ENCODE measurements around the gene NELL2. TPM values are rescaled to one million over a fixed set of nuclear protein-coding genes. Genes with fewer than 3 reads are reported as not detected.

NELL2 gene
- total RNA-seq, 2 donors from 2014 or later, result 0.63 to 6.0 TPM

DNA sequence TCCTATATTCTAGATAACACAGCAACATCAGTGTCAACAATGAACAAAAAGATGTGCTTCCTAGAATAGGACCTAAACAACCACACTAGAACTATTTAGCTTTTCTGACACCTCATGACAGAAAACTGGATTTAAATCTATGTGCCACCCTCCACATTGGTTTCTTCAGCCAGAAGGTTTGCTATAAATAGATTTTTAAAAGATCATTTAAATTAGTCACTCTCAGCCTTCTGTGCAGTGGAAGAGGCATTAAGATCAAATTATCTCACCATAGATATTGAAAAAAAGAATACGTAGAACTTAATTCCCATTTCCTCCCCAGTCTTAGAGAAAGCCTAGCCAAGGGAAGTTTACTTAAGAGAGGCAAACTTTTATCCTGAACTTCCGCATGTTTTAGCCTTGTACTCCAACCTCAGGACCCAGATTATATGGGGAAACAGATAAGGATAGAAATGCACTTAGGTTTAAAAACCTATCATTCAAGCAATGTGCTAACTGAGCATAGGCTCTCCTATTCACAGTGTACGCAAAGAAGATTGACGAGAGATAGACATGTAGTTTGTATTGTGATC lies 59.6 kb downstream of the NELL2 start:
- H3K36me3 ChIP-seq, result no peaks in the 10 kb centered on the region
- TF ChIP-seq, protein P1, sequence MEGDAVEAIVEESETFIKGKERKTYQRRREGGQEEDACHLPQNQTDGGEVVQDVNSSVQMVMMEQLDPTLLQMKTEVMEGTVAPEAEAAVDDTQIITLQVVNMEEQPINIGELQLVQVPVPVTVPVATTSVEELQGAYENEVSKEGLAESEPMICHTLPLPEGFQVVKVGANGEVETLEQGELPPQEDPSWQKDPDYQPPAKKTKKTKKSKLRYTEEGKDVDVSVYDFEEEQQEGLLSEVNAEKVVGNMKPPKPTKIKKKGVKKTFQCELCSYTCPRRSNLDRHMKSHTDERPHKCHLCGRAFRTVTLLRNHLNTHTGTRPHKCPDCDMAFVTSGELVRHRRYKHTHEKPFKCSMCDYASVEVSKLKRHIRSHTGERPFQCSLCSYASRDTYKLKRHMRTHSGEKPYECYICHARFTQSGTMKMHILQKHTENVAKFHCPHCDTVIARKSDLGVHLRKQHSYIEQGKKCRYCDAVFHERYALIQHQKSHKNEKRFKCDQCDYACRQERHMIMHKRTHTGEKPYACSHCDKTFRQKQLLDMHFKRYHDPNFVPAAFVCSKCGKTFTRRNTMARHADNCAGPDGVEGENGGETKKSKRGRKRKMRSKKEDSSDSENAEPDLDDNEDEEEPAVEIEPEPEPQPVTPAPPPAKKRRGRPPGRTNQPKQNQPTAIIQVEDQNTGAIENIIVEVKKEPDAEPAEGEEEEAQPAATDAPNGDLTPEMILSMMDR (IDR thresholded peaks at IDR 0.05), result no peak
- DNase-seq (ENCODE audit: low spot score) (no peak), ATAC-seq (ENCODE audit: insufficient number of reproducible peaks, low FRiP score, low read depth) (no peak)
- no peaks in the 10 kb centered on the region for H3K27me3 ChIP-seq (replicated peaks; ENCODE audit: insufficient read depth)
- no peak overlapping the region for H3K27ac ChIP-seq
- H3K4me3 ChIP-seq, result no peak overlapping the region
- H3K4me1 ChIP-seq (ENCODE audit: control insufficient read depth in 1 of 2, low read depth in 2 of 2), result no peaks in the 10 kb centered on the region
- no peaks in the 10 kb centered on the region for H3K9me3 ChIP-seq

DNA sequence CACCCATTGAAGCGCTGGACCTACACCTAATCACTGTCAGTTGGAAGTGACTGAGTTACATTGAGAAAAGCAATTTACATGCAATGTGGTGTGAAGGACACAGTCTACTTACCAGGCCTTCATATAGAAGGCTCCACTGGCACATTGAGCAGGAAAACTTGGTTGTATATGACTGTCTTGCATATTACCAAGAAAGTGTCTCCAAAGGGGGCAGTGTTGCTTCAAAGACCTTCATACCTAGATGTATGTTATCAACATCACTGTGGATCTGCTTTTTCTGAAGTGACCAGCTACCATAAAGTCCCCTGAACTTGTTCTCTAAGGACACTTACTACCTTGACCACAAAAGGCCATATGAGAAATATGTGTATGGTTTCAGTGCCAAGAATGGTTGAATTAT lies 64.1 kb downstream of the NELL2 start:
- H3K27me3 ChIP-seq (replicated peaks; ENCODE audit: insufficient read depth), result no peaks in the 10 kb centered on the region
- DNase-seq (ENCODE audit: low spot score) (no peak), ATAC-seq (ENCODE audit: insufficient number of reproducible peaks, low FRiP score, low read depth) (no peak)
- H3K4me3 ChIP-seq, result no peak overlapping the region
- TF ChIP-seq, protein P1 (IDR thresholded peaks at IDR 0.05), result no peak
- H3K9me3 ChIP-seq, result no peaks in the 10 kb centered on the region
- H3K27ac ChIP-seq, result no peak overlapping the region
- H3K36me3 ChIP-seq, result no peaks in the 10 kb centered on the region
- H3K4me1 ChIP-seq (ENCODE audit: control insufficient read depth in 1 of 2, low read depth in 2 of 2), result no peaks in the 10 kb centered on the region

DNA sequence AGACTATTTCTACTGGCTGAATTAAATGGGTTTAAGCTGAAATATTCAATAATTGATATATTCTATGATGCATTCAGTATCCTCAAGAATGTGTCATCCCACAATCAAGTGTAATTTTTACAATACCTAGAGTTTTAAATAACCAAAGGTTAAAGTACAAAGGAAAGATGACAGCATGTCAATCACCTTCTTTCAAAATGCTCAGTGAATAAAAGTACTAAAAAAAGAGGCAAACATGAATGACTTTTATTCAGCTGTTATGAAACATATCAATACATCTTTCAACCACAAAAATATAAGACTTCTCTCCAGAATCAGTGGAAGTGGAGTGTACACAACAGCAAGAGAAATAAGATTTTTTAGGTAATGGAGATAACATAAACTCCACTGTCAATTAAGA lies 72.0 kb downstream of the NELL2 start:
- no peak for DNase-seq (ENCODE audit: low spot score)
- Histone ChIP-seq H3K36me3 (no peaks in the 10 kb centered on the region), H3K27me3 (replicated peaks; ENCODE audit: insufficient read depth) (no peaks in the 10 kb centered on the region), H3K9me3 (no peaks in the 10 kb centered on the region), H3K27ac (no peak overlapping the region), H3K4me3 (no peak overlapping the region), H3K4me1 (ENCODE audit: control insufficient read depth in 1 of 2, low read depth in 2 of 2) (no peaks in the 10 kb centered on the region)
- no peak for ATAC-seq (ENCODE audit: insufficient number of reproducible peaks, low FRiP score, low read depth)
- TF ChIP-seq, protein P1 (IDR thresholded peaks at IDR 0.05), result no peak

DNA sequence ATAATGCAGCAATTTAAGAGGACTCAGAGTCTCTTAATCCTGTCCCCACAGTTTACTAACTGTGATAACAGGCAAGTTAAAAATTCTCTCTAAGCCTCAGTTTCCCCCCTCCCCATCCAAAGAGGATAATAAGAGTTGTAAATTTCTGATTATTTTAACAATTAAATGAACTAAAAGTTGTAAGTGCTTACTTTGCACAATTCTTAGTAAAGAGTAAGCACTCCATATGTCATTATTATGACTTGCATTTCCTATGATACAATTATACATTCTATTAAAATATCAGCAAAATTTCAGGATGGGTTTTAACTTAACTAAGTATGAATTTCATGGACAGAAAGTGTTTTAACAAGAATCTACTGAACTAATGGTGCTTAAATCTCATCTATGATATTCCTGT lies 80.1 kb downstream of the NELL2 start:
- DNase-seq (ENCODE audit: low spot score), result no peak
- no peaks in the 10 kb centered on the region for H3K4me1 ChIP-seq (ENCODE audit: control insufficient read depth in 1 of 2, low read depth in 2 of 2)

DNA sequence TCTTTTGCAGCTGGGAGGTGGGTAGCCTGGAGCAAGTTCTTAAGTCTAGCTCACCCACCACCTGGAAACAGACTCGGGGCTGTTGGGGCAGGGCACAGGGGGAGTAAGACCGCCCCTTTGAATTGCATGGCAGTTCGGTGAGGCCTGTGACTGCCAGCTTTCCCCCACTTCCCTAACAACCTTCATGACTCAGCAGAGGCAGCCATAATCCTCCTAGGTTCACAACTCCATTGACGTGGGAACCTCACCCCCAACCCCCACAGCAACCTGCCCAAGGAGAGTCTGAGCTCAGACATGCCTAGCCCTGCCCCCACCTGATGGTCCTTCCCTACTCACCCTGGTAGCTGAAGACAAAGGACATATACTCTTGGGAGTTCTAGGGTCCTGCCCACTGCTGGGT lies 87.4 kb downstream of the NELL2 start:
- ATAC-seq (ENCODE audit: insufficient number of reproducible peaks, low FRiP score, low read depth), result no peak
- no peak for DNase-seq (ENCODE audit: low spot score)
- Histone ChIP-seq H3K27ac (no peak overlapping the region), H3K27me3 (replicated peaks; ENCODE audit: insufficient read depth) (no peaks in the 10 kb centered on the region), H3K4me1 (ENCODE audit: control insufficient read depth in 1 of 2, low read depth in 2 of 2) (no peaks in the 10 kb centered on the region), H3K4me3 (no peak overlapping the region), H3K9me3 (no peaks in the 10 kb centered on the region), H3K36me3 (no peaks in the 10 kb centered on the region)
- TF ChIP-seq, protein P1 (IDR thresholded peaks at IDR 0.05), result no peak

More for the DNA sequence above, 80.1 kb downstream of the NELL2 start:
- H3K4me3 ChIP-seq, result no peak overlapping the region
- no peak overlapping the region for H3K27ac ChIP-seq
- TF ChIP-seq, protein P1 (IDR thresholded peaks at IDR 0.05), result no peak
- no peak for ATAC-seq (ENCODE audit: insufficient number of reproducible peaks, low FRiP score, low read depth)
- no peaks in the 10 kb centered on the region for H3K36me3 ChIP-seq
- no peaks in the 10 kb centered on the region for H3K27me3 ChIP-seq (replicated peaks; ENCODE audit: insufficient read depth)
- H3K9me3 ChIP-seq, result no peaks in the 10 kb centered on the region
